Heart left ventricle (tissue), 13 donors: Measurements from ENCODE around the gene CELA3A.

Experiments used
- CTCF ChIP-seq, 12 donors: fragments of 200-600 bp; sonication (generic) in 4 of 12; IDR thresholded peaks; one replicate each; pipeline versions ENCODE4 v1.5.0 to v1.8.0; 2018 to 2022; ENCODE audit warnings: antibody characterized with exemption in 12 of 12, mild to moderate bottlenecking in 5 of 12
- POLR2A ChIP-seq, 2 donors: fragments of 450-650 bp; IDR thresholded peaks; one replicate each; pipeline ENCODE4 v1.6.1; 2017; ENCODE audit warnings: antibody characterized with exemption in 2 of 2, mild to moderate bottlenecking in 2 of 2, moderate library complexity in 2 of 2
- donor health status: ischemic (EF 13 %, LVEDD 7.1; RV severe dilation, severe dysfunction).
- donor health status: DM: no; HTN: yes; CAD: no.
- donor health status: DM: no; HTN: no; CAD: no.
- donor health status: ischemic (EF 25% LVEDD 6.9; RV normal size, moderate dysfunction).
- donor health status: ischemic (EF 25% LVEDD 5.7; RV mildly dilated, moderate dysfunction).
- donor health status: ischemic (EF 35%, LVEDD 5.7; RV mildly dilated, moderate dysfunction).
- donor health status: nonischemic (EF 11% LVEDD 7.7; RV severe dilation, severe dysfunction).
- donor health status: DM: yes; HTN: yes; CAD: no.
- donor health status: PGD.
- donor health status: ischemic (EF 29% LVEDD 5.4; RV normal size, mild dysfunction).
- donor health status: nonischemic (EF 23%, LVEDD 6.1; RV moderate dilation, normal function).

- TF ChIP-seq CTCF (IDR thresholded peaks at IDR 0.05) (no peak), POLR2A (IDR thresholded peaks at IDR 0.05) (no peak)
Measured at GRCh38 chr1:22026924-22027289, 25.4 kb downstream of the CELA3A start.
